ENCODE measurements around the gene POLD4.

The POLD4 gene

GRCh38 chr11:67306769-67307544, 46.4 kb downstream of the POLD4 start:
- TF ChIP-seq POLR2A (IDR thresholded peaks at IDR 0.05; ENCODE audit: low read length) (no peak), GATA1 (IDR thresholded peaks at IDR 0.05; ENCODE audit: low read depth, low read length) (no peak)
- no peak for DNase-seq

- no peak for DNase-seq
- TF ChIP-seq GATA1 (IDR thresholded peaks at IDR 0.05; ENCODE audit: low read depth, low read length), result no peak
- TF ChIP-seq POLR2A (IDR thresholded peaks at IDR 0.05; ENCODE audit: low read length), result no peak
Measured at GRCh38 chr11:67304511-67305113, 48.7 kb downstream of the POLD4 start.

- TF ChIP-seq GATA1 (IDR thresholded peaks at IDR 0.05; ENCODE audit: low read depth, low read length) (no peak), POLR2A (IDR thresholded peaks at IDR 0.05; ENCODE audit: low read length) (no peak)
- no peak for DNase-seq
Measured at GRCh38 chr11:67303835-67304411, 49.4 kb downstream of the POLD4 start.

- TF ChIP-seq GATA1 (IDR thresholded peaks at IDR 0.05; ENCODE audit: low read depth, low read length), result no peak
- TF ChIP-seq POLR2A (IDR thresholded peaks at IDR 0.05; ENCODE audit: low read length), result no peak
- DNase-seq, result peak; percentile 69 to 72
Measured at GRCh38 chr11:67303132-67303834, 50.1 kb downstream of the POLD4 start, which contains the start of gene SSH3. TSS of gene SSH3 (plus strand) at chr11:67303530. CDS start at chr11:67303626, 96 bp downstream.

- no peak for DNase-seq
- TF ChIP-seq GATA1 (IDR thresholded peaks at IDR 0.05; ENCODE audit: low read depth, low read length) (no peak), POLR2A (IDR thresholded peaks at IDR 0.05; ENCODE audit: low read length) (no peak)
Measured at GRCh38 chr11:67302571-67303131, 50.7 kb downstream of the POLD4 start.

- DNase-seq, result no peak
- TF ChIP-seq POLR2A (IDR thresholded peaks at IDR 0.05; ENCODE audit: low read length) (no peak), GATA1 (IDR thresholded peaks at IDR 0.05; ENCODE audit: low read depth, low read length) (no peak)
Measured at GRCh38 chr11:67301951-67302516, 51.3 kb downstream of the POLD4 start.

GRCh38 chr11:67301313-67301921, 51.9 kb downstream of the POLD4 start:
- DNase-seq, result no peak
- TF ChIP-seq POLR2A (IDR thresholded peaks at IDR 0.05; ENCODE audit: low read length) (no peak), GATA1 (IDR thresholded peaks at IDR 0.05; ENCODE audit: low read depth, low read length) (no peak)
